Large intestine (tissue), 3 donors: ENCODE data around the gene MPP7. TPM values are rescaled to one million over a fixed set of nuclear protein-coding genes. Genes with fewer than 3 reads are reported as not detected.
A peak's percentile ranks its signal among the peaks of the same experiment; 100 is the strongest.
"Not testable (repeated sequence)": the region's sequence is repeated elsewhere in the genome, so short reads cannot be mapped to it uniquely, and the experiment has no call there.

ENCODE experiments used
- DNase-seq, 2 donors: peaks; one replicate each; pipeline versions ENCODE4 v3.0.0 to v3.0.0-alpha.2; 2013
- H3K27ac ChIP-seq: one replicate; pipeline ENCODE4 v1.5.1; 2013; ENCODE audit warnings: low read length
- H3K27me3 ChIP-seq: 2 replicates; pipeline ENCODE4 v1.6.1; 2013; ENCODE audit warnings: low read length; ENCODE audit not compliant: control insufficient read depth, insufficient read depth
- H3K36me3 ChIP-seq: 2 replicates; pipeline ENCODE4 v1.6.1; 2013; ENCODE audit warnings: low read length; ENCODE audit not compliant: control insufficient read depth, insufficient read depth
- H3K4me1 ChIP-seq: one replicate; pipeline ENCODE4 v1.6.1; 2013; ENCODE audit warnings: low read length; ENCODE audit not compliant: control insufficient read depth, insufficient read depth
- H3K4me3 ChIP-seq: one replicate; pipeline ENCODE4 v1.5.1; 2013; ENCODE audit warnings: low read length
- H3K9me3 ChIP-seq: one replicate; pipeline ENCODE4 v1.6.1; 2013; ENCODE audit warnings: mild to moderate bottlenecking, low read depth, low read length, moderate library complexity; ENCODE audit not compliant: control insufficient read depth
- WGBS: methylation state at CpG from one replicate; pipeline ENCODE4 v1.1.5; 2013; ENCODE audit warnings: low lambda C conversion rate; ENCODE audit not compliant: insufficient coverage; 5-methylcytosine and 5-hydroxymethylcytosine counted together
- polyA plus RNA-seq: library from polyadenylated mRNA; unstranded; fragments of 120-200 nt; gene quantifications from one replicate; pipeline ENCODE4 v1.2.1, GENCODE V29; 2013

MPP7 gene
- polyA plus RNA-seq, 1 donor: 16.2 TPM

DNA sequence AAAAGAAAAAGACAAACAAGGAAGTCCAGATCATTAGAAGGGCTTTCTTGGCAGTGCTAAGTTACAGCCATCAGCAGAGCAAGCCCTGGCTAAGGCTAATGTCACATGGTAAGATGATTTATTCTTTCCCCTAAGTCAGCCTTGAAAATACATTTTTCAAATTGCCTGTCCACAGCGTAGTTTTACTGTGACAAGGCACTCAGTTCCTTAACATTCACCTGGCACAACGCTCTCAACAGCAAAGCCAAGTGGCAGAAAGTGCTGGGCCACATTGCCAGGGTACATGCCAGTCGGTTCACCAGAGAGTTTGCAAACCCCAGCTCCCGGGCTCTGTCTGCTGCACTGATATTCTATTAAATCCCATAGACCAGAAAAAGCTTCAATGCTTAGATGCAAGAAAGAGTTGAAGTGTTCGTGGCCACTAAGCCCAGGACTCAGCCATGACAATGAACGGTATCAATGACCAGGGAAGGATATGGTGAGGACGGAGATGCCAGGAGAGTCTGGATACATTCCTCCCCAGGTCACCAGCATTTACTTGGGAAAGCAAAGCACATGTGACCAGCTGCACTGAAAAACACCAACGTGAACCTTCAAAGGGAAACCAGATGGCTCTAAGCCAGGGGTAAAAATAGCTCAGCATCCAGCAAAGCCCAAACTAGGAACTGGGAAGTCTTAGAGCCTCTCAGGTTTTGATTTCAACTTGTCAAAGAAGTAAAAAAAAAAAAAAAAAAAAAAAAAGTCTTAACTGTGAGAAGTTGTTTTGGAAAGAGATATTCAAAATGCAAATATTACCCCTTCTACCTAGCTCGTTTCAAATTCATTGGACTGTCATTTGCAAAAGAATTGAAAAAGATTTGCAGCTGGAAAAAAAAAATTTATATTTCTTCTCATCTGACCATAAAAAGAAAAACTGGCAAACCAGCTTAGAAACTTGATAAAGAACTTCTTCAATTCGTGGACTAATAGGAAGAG is 23.9 kb upstream of the MPP7 start:
- Histone ChIP-seq H3K27me3 (no peaks in the 10 kb centered on the region), H3K4me3 (no peak overlapping the region), H3K27ac (peak overlapping the region; percentile 7), H3K4me1 (no peaks in the 10 kb centered on the region), H3K9me3 (no peaks in the 10 kb centered on the region), H3K36me3 (no peaks in the 10 kb centered on the region)
- peak in 1 of 2 donors; percentile 31 for DNase-seq
- 79% methylated on average over 3 of the region's 10 CpGs for WGBS

DNA sequence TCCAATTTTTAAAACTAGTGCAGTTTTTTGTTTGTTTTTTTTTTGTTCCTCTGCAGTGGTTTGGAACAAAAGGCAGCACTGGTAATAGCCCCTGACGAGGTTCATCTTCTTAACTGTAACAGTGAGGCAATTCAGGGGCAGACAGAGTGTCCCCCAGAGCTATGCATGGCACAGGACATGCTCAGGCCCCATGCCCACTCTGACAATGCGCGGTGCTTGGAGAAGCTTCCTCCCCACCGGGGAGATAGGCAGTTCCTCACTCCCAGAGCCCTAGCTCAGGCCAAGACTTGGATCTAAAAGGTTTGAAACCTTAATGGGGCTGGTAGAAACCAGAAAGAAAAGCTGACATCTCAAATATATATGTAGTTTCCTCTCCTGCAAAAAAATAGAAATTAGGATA is 17.9 kb upstream of the MPP7 start:
- no peaks in the 10 kb centered on the region for H3K4me1 ChIP-seq
- 100% methylated on average over 1 of the region's 4 CpGs for WGBS
- H3K27me3 ChIP-seq: no peaks in the 10 kb centered on the region
- no peak overlapping the region for H3K27ac ChIP-seq
- no peaks in the 10 kb centered on the region for H3K9me3 ChIP-seq
- H3K4me3 ChIP-seq: no peak overlapping the region
- no peaks in the 10 kb centered on the region for H3K36me3 ChIP-seq
- DNase-seq: no peak

DNA sequence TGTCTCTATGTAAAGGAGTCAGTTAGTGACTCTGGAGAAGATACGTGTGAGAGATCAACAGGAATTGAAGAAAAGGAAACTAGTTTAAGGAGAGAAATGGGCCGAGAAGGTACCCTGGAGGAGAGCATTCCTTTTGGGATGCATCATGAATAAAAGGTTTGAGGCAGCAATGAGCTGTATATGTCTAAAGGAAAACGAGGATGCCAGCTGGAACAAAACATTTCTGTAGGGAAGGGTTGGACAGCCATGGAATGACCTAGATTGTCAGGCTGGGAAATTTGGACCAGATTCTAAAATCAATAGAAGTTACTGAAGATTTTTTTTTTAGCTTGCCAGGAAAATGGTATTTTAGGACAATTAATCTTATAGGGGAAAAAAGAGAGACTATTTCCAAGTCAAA is 17.2 kb upstream of the MPP7 start:
- H3K27me3 ChIP-seq: peaks cover 2% of the 10 kb centered on the region
- DNase-seq: no peak
- 90% methylated on average over 2 of the region's 3 CpGs for WGBS
- no peak overlapping the region for H3K27ac ChIP-seq
- no peaks in the 10 kb centered on the region for H3K4me1 ChIP-seq
- no peaks in the 10 kb centered on the region for H3K9me3 ChIP-seq
- no peaks in the 10 kb centered on the region for H3K36me3 ChIP-seq
- no peak overlapping the region for H3K4me3 ChIP-seq

DNA sequence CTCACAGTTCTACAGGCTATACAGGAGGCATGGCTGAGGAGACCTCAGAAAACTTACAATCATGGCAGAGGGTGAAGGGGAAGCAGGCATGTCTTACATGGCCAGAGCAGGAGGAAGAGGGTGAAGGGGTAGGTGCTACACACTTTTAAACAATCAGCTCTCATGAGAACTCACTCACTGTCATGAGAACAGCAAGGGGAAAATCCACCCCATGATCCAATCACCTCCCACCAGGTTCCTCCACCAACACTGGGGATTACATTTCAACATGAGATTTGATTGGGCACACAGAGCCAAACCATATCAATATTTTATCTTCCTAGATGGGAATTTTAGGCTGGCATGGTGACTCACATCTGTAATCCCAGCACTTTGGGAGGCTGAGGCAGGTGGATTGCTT is 16.2 kb upstream of the MPP7 start:
- H3K4me1 ChIP-seq, H3K9me3 ChIP-seq, H3K27me3 ChIP-seq, H3K4me3 ChIP-seq, H3K27ac ChIP-seq, DNase-seq, H3K36me3 ChIP-seq: not testable (repeated sequence)

DNA sequence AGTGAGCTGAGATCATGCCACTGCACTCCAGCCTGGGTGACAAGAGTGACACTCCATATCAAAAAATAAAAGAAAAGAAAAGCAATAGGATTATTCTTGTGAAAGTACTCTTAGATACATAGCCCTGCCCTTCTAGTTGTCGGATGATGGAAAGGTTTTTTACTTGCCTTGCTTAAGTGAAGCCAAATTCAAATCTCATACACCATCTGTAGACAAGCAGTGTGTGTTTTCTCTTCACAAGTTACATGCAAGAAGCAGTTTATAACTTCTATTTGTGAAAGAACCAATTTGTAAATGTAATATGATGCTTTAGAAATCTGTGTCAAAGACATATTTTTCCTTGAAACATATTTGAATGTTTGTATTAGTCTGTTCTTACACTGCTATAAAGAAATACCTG is 15.8 kb upstream of the MPP7 start:
- peaks cover 2% of the 10 kb centered on the region for H3K27me3 ChIP-seq
- H3K4me1 ChIP-seq: no peaks in the 10 kb centered on the region
- H3K9me3 ChIP-seq: no peaks in the 10 kb centered on the region
- H3K4me3 ChIP-seq: no peak overlapping the region
- 80% methylated on average over 1 of the region's 1 CpG for WGBS
- no peaks in the 10 kb centered on the region for H3K36me3 ChIP-seq
- DNase-seq: no peak
- no peak overlapping the region for H3K27ac ChIP-seq

DNA sequence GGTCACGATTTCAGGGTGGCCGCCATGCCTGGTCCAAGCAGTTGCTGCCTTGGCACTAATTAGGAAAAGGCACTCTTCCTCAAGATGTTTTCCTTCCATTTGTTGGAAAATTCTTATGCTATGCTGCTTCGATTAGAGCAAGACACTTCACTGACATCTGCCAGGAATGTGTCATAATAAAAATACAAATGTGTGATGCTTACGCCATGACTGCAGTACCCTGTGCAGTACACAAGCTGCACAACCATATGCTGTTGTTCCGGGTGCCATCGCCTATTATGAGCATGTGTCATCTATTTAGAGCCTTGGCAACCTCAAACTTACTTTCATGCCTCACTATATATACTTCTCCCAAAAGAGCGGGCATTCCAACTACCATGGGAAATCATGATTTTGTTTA is 14.9 kb upstream of the MPP7 start:
- WGBS: 100% methylated on average over 1 of the region's 7 CpGs
- Histone ChIP-seq H3K4me3 (no peak overlapping the region), H3K27ac (no peak overlapping the region), H3K36me3 (no peaks in the 10 kb centered on the region), H3K27me3 (peaks cover 2% of the 10 kb centered on the region), H3K9me3 (no peaks in the 10 kb centered on the region), H3K4me1 (no peaks in the 10 kb centered on the region)
- DNase-seq: no peak

DNA sequence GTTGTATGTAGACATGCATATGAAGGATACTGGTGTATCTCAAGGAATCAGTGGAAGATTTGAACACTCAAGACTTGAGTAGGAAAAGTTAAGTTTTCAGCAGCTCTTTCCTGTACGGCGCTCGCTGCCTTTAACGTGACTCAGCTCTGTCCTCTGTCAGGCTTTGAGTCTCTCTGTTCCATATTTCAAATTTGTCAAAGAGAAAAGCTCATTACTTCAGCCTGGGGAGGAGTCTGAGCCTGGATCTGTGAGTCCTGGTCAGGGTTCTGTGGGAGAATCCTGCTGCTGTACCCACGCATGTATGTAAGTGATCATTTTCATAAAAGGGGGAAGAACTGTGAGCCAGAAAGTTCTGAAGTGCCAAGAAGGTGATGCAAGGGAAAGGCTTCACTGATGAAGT is 13.8 kb upstream of the MPP7 start:
- H3K36me3 ChIP-seq: no peaks in the 10 kb centered on the region
- no peaks in the 10 kb centered on the region for H3K9me3 ChIP-seq
- WGBS: no CpG with 5 or more reads among the region's 5 CpGs
- no peak overlapping the region for H3K27ac ChIP-seq
- H3K4me1 ChIP-seq: no peaks in the 10 kb centered on the region
- no peak for DNase-seq
- no peak overlapping the region for H3K4me3 ChIP-seq
- peaks cover 2% of the 10 kb centered on the region for H3K27me3 ChIP-seq

DNA sequence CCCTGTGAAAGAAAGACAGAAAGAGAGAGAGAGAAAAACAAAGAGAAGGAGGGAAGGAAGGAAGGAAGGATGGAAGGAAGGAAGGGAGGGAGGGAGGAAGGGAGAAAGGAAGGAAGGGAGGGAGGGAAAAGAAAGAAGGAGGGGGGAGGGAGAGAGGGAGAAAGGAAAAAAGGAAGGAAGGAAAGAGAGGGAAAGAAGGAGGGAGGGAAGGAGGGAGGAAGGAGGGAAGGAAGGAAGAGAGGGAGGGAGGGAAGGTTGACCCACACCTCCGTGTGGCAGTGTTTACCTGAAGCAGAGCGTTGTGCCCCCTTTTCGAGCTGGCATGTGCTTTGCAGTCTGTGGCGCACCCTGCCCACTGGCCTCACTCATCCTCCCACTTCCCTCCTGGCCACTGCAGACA is 12.3 kb upstream of the MPP7 start:
- H3K27me3 ChIP-seq: peaks cover 2% of the 10 kb centered on the region
- H3K4me1 ChIP-seq: no peaks in the 10 kb centered on the region
- no peak overlapping the region for H3K27ac ChIP-seq
- no peak for DNase-seq
- no peaks in the 10 kb centered on the region for H3K36me3 ChIP-seq
- no peak overlapping the region for H3K4me3 ChIP-seq
- WGBS: no CpG with 5 or more reads among the region's 4 CpGs
- no peaks in the 10 kb centered on the region for H3K9me3 ChIP-seq

DNA sequence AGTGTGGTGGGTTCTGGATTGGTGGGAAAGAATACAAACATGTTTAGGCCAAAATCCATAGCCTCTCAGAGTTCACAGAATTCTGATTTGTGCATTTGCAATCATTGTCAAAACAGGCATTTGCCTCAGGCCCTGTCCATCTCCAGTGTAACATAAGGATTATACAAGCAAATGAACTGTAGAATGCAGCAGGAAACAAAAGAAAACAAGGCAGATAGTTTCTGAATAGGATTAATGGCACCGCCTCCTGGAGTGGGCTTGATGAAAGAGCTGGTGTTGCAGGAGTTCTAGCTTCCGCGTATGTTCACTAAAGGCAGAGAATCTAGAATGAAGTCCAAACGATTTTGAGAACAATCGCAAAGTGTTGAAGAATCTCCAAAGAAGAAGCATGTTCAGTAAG is 11.3 kb upstream of the MPP7 start:
- H3K27me3 ChIP-seq: peaks cover 2% of the 10 kb centered on the region
- no peak overlapping the region for H3K27ac ChIP-seq
- no peaks in the 10 kb centered on the region for H3K36me3 ChIP-seq
- 71% methylated on average over 2 of the region's 5 CpGs for WGBS
- H3K4me3 ChIP-seq: no peak overlapping the region
- H3K9me3 ChIP-seq: no peaks in the 10 kb centered on the region
- DNase-seq: no peak
- H3K4me1 ChIP-seq: no peaks in the 10 kb centered on the region

DNA sequence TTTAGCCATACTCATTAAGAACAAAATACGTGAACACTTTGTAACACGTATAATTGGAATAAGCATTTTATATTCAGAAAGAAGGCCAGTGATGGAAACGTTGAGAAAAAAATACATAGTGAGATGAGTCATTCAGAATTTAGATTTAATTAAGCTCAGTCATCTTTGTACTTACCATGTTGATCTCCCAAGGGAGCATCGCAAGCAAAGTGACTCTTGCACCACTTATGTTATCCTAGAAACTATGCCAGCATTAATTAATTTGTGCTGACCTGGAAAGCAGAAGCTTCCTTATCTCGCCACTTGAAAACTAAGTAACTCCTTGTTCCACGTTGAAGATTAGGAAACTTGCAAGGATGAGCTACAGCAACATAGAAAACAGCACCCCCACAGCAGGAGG is 9.7 kb upstream of the MPP7 start:
- Histone ChIP-seq H3K9me3 (no peaks in the 10 kb centered on the region), H3K27ac (no peak overlapping the region), H3K4me3 (no peak overlapping the region), H3K27me3 (peaks cover 2% of the 10 kb centered on the region), H3K36me3 (no peaks in the 10 kb centered on the region), H3K4me1 (no peaks in the 10 kb centered on the region)
- DNase-seq: no peak
- WGBS: 100% methylated on average over 3 of the region's 6 CpGs

DNA sequence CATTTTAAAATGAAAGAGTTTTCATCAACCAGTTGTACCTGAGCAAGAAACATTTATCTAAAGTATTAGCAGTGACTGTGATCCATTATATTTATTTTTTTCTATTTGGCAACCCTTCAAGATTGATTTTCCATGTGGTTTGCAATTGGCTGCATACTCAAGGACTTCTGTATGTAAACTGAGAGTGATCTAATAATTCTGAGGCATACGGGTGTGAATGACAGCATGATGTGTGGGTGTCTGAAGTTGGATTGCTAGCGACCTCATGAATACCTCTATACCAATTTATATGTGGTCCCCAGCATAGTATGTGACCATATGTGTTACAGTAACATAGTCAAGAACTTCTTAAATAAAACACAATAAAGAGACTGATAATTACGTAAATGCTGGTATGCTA is 8.2 kb upstream of the MPP7 start:
- Histone ChIP-seq H3K4me1 (no peaks in the 10 kb centered on the region), H3K4me3 (no peak overlapping the region), H3K36me3 (no peaks in the 10 kb centered on the region), H3K27me3 (peaks cover 2% of the 10 kb centered on the region), H3K27ac (no peak overlapping the region), H3K9me3 (no peaks in the 10 kb centered on the region)
- DNase-seq: no peak
- no CpG with 5 or more reads among the region's 3 CpGs for WGBS
